Stimulated activated CD4-positive, alpha-beta T cell treated with anti-CD3 and anti-CD28 coated beads, TNF-alpha, amount 100 ng/mL, for 48 hours (primary cell): ENCODE measurements around the gene FCGR2B.
A peak's percentile ranks its signal among the peaks of the same experiment; 100 is the strongest.
"Not testable (repeated sequence)": the region's sequence is repeated elsewhere in the genome, so short reads cannot be mapped to it uniquely, and the experiment has no call there.

Experiments used
- DNase-seq, 3 donors: peaks; one replicate each; pipeline ENCODE4 v3.0.0-alpha.2; 2020; ENCODE audit warnings: low read depth in 3 of 3

FCGR2B gene

DNA sequence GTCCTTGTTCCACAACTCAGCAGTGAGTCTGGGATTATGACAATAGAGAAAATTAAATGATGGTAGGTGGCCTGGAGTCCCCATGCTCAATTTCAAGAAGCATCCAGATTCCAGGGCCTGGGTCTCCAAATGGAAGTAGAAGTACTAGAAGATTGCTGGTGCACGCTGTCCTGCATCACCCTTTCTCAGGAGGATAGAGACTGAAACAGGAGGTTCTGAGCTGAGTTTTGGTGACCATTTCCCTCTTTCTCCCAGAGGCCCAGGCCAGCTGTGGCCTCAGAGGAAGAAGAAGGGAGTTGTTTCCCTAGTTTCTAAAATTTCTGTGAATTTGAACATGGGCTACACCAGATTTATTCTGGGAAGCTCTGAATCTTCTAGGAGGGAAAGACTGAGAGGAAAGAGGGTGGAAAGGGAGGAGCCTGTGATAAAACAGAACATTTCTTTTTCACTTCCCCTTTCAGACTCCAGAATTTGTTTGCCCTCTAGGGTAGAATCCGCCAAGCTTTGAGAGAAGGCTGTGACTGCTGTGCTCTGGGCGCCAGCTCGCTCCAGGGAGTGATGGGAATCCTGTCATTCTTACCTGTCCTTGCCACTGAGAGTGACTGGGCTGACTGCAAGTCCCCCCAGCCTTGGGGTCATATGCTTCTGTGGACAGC is at the start of gene FCGR2B:
Gene FCGR2B, plus strand, starts transcription at position 460 of the 656 bp plus-strand sequence. Its CDS starts 99 bp downstream, at position 559.
- DNase-seq: not testable (repeated sequence)

DNA sequence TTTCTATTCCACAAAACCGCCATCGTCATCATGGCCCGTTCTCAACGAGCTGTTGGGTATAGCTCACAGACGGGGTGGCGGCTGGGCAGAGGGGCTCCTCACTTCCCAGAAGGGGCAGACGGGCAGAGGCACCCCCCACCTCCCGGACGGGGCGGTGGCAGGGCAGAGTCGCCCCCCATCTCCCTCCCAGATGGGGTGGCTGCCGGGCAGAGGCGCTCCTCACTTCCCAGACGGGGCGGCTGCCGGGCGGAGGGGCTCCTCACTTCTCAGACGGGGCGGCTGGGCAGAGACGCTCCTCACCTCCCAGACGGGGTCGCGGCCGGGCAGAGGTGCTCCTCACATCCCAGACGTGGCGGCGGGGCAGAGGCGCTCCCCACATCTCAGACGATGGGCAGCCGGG is 46.5 kb upstream of the FCGR2B start:
- DNase-seq: not testable (repeated sequence)

DNA sequence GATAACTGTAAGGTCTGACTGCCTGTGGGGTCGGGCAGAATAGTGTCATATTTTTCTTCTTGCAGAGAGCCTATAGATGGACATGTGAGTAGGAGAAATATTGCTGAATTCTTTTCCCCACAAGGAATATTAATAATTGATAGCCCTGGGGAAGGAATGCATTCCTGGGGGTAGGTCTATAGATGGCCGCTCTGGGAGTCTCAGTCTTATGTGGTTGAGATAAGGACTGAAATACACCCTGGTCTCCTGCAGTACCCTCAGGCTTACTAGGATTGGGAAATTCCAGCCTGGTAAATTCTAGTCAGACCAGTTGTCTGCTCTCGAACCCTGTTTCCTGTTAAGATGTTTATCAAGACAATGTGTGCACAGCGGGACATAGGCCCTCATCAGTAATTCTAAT is 44.4 kb upstream of the FCGR2B start:
- DNase-seq: not testable (repeated sequence)

DNA sequence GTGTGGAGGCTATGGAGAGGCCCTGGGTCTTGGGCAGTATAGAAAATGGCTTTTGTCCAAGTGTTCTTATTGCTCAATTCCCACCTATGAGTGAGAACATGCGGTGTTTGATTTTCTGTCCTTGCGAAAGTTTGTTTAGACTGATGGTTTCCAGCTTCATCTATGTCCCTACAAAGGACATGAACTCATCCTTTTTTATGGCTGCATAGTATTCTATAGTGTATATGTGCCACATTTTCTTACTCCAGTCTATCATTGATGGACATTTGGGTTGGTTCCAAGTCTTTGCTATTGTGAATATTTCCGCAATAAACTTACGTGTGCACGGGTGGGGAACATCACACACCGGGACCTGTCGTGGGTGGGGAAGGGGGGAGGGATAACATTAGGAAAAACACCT is 42.5 kb upstream of the FCGR2B start:
- DNase-seq: not testable (repeated sequence)

DNA sequence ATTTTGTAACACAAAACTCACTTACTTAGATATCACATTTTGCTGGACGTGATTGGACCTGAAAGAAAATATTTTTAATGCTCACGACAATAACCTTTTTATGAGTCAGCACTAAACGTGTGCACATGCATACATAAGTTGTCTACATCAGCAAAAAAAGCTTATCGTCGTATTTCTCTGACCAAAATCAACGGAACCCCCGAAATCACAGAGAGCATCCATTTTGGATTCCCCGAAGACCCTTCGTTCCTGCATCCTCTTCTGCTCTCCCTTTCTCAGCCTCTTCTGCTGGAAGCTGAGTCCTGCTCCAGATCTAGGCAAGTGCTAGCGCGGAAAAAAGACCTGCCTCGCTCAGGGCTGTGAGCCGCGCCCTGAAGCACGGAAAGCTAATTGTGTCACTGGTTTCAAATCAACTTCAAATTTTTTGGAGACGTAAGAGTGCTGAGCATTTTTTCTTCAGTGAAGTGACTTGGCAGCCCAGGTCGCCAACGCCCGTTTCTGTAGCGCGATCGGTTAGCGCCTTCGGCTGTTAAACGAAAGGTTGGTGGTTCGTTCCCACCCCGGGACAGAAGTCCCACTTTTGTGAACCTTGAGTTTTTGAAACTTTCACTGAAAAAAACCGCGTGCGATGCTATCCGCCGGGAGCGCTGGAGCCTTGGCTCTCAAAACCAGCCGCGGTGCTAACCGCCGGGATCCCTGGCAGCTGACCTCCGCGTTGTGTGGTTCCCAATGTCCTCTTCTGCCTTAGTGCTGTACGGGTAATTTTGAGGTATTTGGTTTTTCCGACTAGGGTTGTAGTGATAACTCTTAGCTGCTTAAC is 41.6 kb upstream of the FCGR2B start:
- DNase-seq: peak; percentile 31 to 83 (median 83)

DNA sequence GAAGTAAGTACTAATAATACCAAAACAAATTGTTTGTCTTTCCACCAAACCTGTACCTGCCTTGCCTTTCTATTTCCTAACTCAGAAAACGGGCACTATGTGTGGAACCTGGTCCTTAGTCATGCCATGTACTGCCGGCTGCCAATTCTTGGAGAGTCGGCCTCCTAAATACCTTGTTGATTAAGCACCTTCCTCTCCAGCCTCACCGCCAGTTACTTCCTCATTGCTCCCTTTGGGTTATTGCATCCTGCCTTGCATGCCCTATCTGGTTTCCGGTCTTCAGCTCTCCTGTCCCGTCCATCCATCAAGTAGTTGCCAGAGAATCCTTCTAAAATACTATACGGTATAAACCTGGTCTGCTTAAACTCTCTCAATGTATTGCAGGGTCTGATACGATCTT is 40.9 kb upstream of the FCGR2B start:
- not testable (repeated sequence) for DNase-seq

DNA sequence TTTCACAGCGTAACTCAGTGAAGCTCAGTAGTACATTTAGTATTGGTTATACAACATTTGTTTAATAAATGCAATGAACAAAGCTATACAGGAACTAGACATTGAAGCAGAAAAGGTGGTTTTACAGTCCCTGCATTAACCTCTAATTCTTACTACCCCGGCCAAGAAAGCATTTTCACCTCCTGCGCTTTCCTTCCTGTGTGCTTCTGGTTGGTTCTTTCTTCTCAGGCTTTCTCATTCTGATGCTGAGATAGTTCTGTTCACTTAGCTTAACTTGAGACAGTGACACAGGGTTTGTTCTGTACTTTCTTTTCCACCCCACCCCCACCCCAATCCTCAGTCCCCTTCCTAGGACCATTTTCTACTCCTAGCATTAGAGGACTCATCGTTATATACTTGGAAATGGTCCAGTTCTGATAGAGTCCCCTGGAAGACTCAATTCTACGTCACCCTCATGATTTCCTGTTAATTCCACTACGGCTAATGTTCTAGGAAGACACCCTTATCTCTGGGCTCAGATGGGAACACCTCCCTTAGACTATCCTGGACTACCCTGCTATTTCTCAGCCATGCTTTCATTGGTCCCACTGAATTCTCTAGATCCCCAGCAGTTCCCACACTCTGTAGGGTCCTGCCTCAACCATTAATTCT is 39.4 kb upstream of the FCGR2B start:
- not testable (repeated sequence) for DNase-seq

DNA sequence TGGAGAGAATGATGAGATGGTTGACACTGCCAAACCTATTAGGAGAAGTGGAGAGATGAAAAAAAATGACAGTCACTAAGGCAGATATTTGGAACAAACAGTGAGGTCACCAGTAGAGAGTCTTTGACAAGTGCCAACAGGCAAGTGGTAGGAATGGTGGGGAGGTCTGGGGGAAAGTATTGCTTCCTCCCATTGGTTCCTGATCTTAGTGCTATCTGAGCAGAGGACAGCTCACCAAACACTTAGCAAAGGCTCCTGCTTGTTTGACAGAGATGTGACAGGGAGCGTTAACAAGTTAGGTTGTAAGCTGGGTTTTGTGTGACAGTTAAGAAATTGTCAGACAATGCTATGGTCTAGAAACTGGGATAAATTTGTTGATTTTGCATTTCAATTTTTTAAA is 38.3 kb upstream of the FCGR2B start:
- DNase-seq: not testable (repeated sequence)

DNA sequence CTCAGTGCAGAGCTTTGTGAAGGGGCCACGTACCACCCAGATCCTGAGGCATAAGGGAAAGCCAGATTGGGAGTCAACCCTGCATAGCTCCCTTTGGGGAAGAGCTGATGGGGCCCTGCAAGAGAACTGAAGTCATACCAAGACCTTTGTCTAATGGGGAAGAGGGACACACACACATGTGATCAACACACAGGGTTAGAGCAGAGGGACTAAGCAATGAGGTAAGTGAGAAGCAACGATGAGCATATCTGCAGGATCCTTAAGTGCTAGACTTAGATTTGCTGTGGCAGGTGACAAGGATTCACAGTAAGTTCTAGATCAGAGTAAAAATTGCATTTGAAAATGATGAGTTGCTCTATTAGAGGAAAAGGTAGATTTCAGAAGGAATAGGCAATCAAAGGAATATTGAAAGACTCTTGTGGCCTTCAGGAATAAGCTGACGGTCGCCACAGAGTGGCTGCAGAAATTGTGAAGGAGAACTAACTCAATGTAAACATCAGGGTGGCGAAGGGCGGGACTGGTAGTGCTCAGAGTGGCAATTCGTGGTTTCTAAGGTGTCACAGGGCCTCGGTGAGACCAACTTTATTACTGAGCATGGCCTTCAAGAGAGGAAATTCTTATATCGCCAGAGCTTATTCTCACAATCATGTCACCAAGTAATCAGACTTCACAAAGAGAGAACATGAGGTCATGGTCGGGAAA is 36.3 kb upstream of the FCGR2B start:
- DNase-seq: not testable (repeated sequence)

DNA sequence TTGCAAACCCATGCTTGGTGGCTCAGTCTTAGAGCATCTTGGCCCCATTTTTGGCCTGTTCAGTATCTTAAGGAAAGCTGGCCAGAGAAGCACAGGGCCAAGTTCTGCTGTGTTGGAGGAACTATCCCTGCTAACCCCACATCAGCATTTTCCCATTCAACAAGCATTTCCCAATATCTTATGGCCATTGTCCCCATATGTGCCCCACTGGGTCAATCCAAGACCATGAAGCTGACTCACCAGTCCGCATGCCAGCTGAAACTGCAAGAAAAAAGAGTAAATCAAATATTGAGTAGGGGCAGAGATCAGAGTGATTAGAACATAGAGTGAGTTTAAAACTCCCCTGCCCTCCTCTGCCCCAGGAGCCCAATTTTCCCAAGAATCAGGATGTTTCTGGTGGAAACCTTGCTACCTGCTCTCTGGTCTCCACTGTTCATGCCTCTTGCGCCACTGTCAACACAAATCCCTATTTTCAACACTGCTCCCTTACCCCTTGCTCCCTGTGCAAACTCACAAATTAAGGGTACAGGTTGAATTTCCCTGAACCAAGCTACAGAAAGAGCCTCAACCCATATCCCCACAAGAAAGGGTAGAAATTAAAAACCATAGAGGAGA is 32.7 kb upstream of the FCGR2B start:
- DNase-seq: not testable (repeated sequence)

DNA sequence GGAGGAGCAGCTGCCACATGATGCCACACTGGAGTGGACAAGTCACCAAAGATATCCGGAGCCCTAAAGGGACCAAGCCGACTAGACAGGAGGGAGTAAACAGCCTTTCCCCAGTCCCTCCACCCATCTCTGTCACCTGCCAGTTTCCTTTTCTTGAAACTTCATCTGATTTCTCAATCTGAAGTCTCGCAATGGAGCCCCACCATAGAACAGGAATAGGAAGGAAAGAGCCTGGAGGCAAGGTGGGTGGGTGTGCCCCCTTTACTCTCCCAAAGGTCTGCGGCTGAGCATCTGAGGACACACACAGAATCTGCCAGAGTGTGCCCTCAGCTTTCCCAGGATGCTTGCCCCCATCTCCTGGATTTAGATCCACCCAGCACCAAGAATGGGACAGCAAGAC is 31.9 kb upstream of the FCGR2B start, which contains the start of gene FCGR3B:
Gene FCGR3B, minus strand, starts transcription at position 101 of the 400 bp plus-strand sequence. Its CDS starts 82 bp downstream, at position 19.
- DNase-seq: no peak

DNA sequence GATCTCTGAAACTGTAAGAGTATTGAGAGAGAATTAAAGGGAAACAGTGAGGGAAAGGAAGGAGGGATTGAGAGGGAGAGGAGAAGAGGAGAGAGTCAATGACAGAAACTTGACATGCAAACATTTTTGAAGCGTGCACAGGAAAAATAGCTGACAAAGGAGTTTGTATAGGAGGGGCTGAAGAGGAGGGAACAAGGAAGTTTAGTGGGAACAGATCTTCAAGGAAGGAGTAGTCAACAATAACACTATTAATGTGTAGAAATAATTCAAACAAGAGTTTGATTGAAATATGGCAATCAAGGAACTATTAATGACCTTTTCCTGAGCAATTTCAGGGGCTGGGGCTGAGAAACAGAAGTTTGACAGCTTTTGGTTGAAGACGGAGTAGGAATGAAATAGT is 27.9 kb upstream of the FCGR2B start:
- DNase-seq: not testable (repeated sequence)

DNA sequence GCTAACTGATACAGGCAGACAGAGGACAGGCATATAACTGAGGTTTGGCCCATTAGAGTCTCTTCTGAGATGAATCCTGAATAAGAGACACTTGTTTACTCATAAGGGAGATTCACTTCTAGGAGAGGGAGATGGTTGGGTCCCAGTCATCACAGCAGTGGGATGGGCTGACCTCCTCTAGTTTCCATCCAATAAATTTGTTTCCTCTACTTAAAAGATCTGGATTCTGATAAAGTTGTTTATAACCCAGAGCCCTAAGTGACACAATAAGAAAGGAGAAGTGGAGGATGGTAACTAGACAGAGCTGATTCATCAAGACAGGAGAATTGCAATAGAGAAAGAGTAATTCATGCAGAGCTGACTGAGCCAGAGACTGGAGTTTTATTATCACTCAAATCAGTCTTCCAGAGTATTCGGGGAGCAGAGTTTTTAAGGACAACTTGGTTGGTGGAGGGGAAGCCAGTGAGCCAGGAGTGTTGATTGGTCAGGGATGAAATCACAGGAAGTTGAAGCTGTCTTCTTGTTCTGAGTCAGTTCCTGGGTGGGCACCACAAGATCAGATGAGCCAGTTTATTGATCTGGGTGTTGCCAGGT is 26.7 kb upstream of the FCGR2B start:
- not testable (repeated sequence) for DNase-seq

DNA sequence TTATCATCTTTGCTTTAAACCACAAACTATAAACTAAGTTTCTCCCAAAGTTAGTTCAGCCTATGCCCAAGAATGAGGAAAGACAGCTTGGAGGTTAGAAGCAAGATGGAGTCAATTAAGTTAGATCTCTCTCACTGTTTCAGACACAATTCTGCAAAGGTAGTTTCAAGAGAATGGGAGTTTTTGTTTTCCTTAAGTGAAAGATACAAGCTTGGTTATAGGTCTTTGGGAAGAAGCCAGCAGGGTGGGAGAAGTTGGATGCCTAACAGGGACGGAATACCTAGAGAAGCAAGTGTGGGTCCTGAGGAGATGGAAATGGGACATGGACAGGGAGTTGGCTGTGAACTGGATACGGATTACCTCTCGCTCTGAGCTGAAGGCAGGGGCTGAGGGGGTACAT is 26.0 kb upstream of the FCGR2B start:
- not testable (repeated sequence) for DNase-seq

DNA sequence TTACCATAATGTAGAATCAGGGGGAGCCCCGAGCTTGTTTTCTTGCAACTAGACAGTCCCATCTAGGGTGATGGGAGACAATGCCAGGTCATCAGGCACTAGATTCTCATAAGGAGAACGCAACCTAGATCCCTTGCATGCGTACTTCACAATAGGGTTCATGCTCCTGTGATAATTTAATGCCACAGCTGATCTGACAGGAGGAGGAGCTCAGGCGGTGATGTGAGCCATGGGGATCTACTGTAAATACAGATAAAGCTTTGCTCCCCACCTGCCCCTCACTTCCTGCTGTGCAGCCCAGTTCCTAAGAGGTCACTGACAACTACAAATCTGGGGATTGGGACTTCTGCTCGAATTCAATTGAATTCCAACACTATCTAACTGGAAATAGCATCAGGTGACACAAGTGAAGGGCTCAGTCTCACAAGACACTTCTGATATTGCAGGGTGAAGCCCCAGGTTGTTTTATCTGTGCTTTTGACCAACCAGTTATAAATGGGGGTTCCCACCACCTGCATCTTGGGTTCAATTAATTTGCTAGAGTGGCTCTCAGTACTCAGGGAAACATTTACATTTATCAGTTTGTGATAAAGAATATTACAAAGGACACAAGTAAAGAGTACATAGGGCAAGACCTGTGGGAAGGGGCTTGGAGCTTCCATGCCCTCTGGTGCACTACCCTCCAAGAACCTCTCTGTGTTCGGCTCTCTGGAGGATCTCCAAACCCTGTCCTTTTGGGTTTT is 24.5 kb upstream of the FCGR2B start:
- DNase-seq: not testable (repeated sequence)

DNA sequence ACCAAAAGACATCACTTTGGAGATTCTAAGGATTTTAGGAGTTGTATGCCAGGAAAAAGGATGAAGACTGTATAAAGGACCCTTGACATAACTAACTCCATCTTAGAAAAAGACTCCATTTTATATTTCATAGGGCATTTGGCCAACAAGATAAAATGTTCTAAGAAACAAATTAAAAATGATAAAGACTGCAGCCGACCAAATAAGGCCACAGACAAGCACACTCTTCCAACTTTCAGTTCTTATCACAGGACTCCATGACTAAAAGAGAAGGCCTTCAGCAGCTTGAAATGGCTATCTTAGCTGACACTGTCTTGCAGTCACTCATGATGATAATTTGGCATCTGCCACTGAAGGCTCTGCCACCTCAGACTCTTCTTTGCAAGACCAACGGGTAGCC is 23.7 kb upstream of the FCGR2B start:
- not testable (repeated sequence) for DNase-seq

DNA sequence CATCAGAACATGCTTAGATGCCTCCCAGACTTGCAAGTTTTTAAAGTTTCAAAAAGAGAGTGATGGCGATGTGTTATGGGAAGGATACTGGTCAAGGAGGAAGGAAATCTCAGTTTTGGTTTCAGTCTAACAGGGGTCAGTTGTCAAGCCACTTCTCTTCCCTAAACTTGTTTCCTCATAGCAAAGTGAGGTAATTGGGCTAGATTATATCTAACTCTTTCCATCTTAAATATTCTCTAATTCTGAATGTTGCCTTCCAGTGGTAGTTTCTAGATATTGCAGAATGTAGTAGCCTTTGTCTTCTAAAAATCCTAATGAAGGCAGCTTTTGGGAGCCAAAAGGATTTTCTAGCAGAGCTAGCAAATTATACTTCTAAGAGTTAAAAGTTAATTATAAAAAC is 20.2 kb upstream of the FCGR2B start:
- not testable (repeated sequence) for DNase-seq

DNA sequence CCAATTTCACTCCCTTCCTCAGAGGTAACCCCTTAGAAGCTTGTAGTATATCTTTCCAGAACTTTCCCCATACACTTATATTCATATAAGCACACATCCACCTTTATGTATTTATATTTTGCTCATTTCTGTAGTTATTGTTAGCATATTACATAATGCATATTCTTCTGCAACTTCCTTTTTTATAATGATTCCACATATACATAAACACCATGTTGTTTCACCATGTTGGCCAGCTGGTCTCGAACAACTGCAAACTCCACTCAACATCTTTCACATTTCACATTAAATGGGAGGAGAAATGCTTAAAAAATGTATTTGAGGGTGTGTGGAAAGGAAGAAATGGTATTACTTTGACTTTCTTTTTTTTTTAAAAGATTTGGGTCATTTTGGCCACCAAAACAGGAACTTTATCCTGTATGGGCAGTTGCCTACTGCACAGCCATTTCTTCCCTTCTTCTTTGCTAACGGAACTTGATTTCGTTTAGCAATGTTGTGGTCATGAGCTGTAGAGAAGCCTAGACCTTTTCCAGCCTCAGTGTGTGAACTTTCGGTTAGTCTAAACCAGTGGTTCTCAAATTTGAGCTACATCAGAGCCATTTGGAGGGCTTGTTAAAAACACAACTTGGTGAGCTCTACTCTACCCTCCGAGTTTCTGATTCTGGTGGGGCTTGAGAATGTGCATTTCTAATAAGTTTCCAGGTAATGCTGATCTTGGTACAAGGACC is 19.3 kb upstream of the FCGR2B start:
- DNase-seq: not testable (repeated sequence)

DNA sequence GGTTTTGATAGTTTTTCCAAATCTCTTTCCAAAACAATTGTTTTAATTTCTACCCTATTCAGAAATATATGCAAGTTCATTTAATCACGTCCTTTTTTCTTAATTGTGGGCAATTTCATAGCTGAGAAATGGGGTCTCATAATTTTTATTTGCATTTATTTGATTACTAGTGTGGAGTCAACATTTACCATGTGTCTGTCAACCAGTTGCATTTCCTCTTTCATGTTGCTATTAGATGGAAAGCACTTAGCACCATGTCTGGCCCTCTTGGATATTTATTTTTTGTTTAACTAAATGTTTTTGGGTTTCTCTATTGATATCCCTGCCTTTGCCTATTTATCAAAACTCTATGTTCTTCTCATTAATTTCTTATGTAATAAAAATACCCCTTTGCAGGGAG is 18.1 kb upstream of the FCGR2B start:
- not testable (repeated sequence) for DNase-seq
